Mucosa of descending colon (tissue), 3 donors: Measurements from ENCODE around the gene C7orf57. TPM values are rescaled to one million over a fixed set of nuclear protein-coding genes. Genes with fewer than 3 reads are reported as not detected.
"Not testable (repeated sequence)": the region's sequence is repeated elsewhere in the genome, so short reads cannot be mapped to it uniquely, and the experiment has no call there.

Experiments
- ATAC-seq: fragments of 200-7000 bp; cut with Tn5 transposase; one replicate; pipeline ENCODE4 v1.9.1; 2020; ENCODE audit warnings: mild to moderate bottlenecking, moderate library complexity
- DNase-seq, 3 donors: peaks; one replicate each; pipeline ENCODE4 v3.0.0-alpha.2; 2020
- H3K36me3 ChIP-seq: fragments of 200-600 bp; one replicate; pipeline ENCODE4 v1.8.0; 2021; ENCODE audit warnings: low read depth, mild to moderate bottlenecking
- H3K4me1 ChIP-seq: fragments of 200-600 bp; one replicate; pipeline ENCODE4 v1.8.0; 2021; ENCODE audit warnings: low read depth, mild to moderate bottlenecking
- H3K4me3 ChIP-seq: fragments of 200-600 bp; one replicate; pipeline ENCODE4 v1.8.0; 2021; ENCODE audit warnings: mild to moderate bottlenecking
- H3K9me3 ChIP-seq: fragments of 200-600 bp; one replicate; pipeline ENCODE4 v1.8.0; 2021; ENCODE audit warnings: mild to moderate bottlenecking
- CTCF ChIP-seq: fragments of 200-600 bp; IDR thresholded peaks from one replicate; pipeline ENCODE4 v1.8.0; 2022; ENCODE audit warnings: antibody characterized with exemption, mild to moderate bottlenecking
- intact Hi-C, 2 donors: fragments of 100-400 bp; cut with DNase I in 1 of 2; cut with micrococcal nuclease in 1 of 2; formaldehyde crosslinking; loops; one replicate each; pipeline versions ENCODE4 v1.11.0 to v1.11.1; 2022; cut with DNase I, micrococcal nuclease
- total RNA-seq, 3 donors: library from RNA; stranded (reverse); fragmentation: NEBNext Ultra II Directional in 2 of 3; extraction: Animal tissue kit (Norgen Biotek cat#: 25700) in 2 of 3; gene quantifications; one replicate each; pipeline versions ENCODE4 v1.2.1 to v1.2.4, GENCODE V29; 2021 to 2023
- donor health status: DM: no; HTN: no; CAD: no; lungs with moderate emphysema.
- donor health status: DM: no; HTN: no; CAD: no.
- donor health status: DM: no; HTN: yes; CAD: no.

Gene C7orf57
- total RNA-seq, 3 donors from 2014 or later, result not detected

GRCh38 chr7:48078470-48078869 lies 43.1 kb downstream of the C7orf57 start:
- intact Hi-C loops, result no loop called here
- Histone ChIP-seq H3K4me3 (no peak overlapping the region), H3K4me1 (peaks cover 20% of the 10 kb centered on the region), H3K9me3 (no peaks in the 10 kb centered on the region), H3K36me3 (no peaks in the 10 kb centered on the region)
- peak in 1 of 3 donors; percentile 46 for DNase-seq
- peak; percentile 89 for ATAC-seq
- no peak for TF ChIP-seq CTCF

GRCh38 chr7:48082378-48082777 lies 47.0 kb downstream of the C7orf57 start:
- peak; percentile 64 for ATAC-seq
- DNase-seq, intact Hi-C loops, H3K4me3 ChIP-seq, H3K9me3 ChIP-seq, H3K36me3 ChIP-seq: not testable (repeated sequence)
- peaks cover 36% of the 10 kb centered on the region for H3K4me1 ChIP-seq

GRCh38 chr7:48083114-48083830 lies 47.9 kb downstream of the C7orf57 start:
- H3K4me3 ChIP-seq, result no peak overlapping the region
- TF ChIP-seq CTCF, result no peak
- intact Hi-C loops, result no loop called here
- peaks cover 41% of the 10 kb centered on the region for H3K4me1 ChIP-seq
- H3K36me3 ChIP-seq, result no peaks in the 10 kb centered on the region
- no peaks in the 10 kb centered on the region for H3K9me3 ChIP-seq
- ATAC-seq, result peak; percentile 16
- DNase-seq, result no peak

- no peaks in the 10 kb centered on the region for H3K9me3 ChIP-seq
- peak; percentile 39 to 56 (median 48) for DNase-seq
- no peaks in the 10 kb centered on the region for H3K36me3 ChIP-seq
- peaks cover 37% of the 10 kb centered on the region for H3K4me1 ChIP-seq
- intact Hi-C loops, result no loop called here
- no peak for TF ChIP-seq CTCF
- peak; percentile 17 for ATAC-seq
- H3K4me3 ChIP-seq, result no peak overlapping the region
Observed at GRCh38 chr7:48084727-48085432, 49.5 kb downstream of the C7orf57 start.

- no peak for DNase-seq
- Histone ChIP-seq H3K9me3 (no peaks in the 10 kb centered on the region), H3K4me3 (no peak overlapping the region), H3K36me3 (no peaks in the 10 kb centered on the region), H3K4me1 (peaks cover 40% of the 10 kb centered on the region)
- no peak for ATAC-seq
- intact Hi-C loops, result no loop called here
- TF ChIP-seq CTCF, result no peak
Observed at GRCh38 chr7:48085433-48085791, 50.1 kb downstream of the C7orf57 start.

GRCh38 chr7:48085942-48086341 lies 50.6 kb downstream of the C7orf57 start:
- no peak overlapping the region for H3K4me3 ChIP-seq
- DNase-seq (peak in 1 of 3 donors; percentile 42), ATAC-seq (no peak)
- intact Hi-C loops, result no loop called here
- peaks cover 43% of the 10 kb centered on the region for H3K4me1 ChIP-seq
- H3K9me3 ChIP-seq, result no peaks in the 10 kb centered on the region
- H3K36me3 ChIP-seq, result no peaks in the 10 kb centered on the region
- no peak for TF ChIP-seq CTCF
